ENCODE data around the gene SMIM44. TPM values are rescaled to one million over a fixed set of nuclear protein-coding genes. Genes with fewer than 3 reads are reported as not detected.
"Not testable (repeated sequence)": the region's sequence is repeated elsewhere in the genome, so short reads cannot be mapped to it uniquely, and the experiment has no call there.

The SMIM44 gene
- total RNA-seq (2014; rRNA removed; shearing (Covaris generic)), result not detected in 2 replicates

- DNase-seq (ENCODE audit: low read depth), result no peak
Observed at GRCh38 chr19:3483226-3483628, at the start of gene SMIM44. Gene SMIM44, minus strand, starts transcription at chr19:3483441. Its CDS starts 38 bp downstream, at chr19:3483403.

DNA sequence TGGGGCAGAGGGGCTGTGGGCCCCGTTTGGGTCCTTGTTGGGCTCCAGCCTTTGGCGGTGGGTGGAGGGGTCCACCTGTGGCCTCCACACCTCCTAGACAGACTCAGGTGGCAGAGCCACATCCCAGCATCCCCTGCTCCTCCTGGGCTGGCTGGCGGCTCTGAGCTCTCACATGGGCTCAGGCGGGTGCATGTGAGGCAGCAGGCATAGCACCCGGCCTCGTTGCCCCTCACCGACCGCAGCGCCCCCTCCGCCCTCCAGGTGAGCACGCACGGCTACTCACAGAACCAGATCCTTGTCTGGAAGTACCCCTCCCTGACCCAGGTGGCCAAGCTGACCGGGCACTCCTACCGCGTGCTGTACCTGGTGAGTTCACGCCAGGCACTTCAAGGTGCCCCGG, 49.8 kb upstream of the SMIM44 start:
- no peak for DNase-seq (ENCODE audit: low read depth)

- no peak for DNase-seq (ENCODE audit: low read depth)
Observed at GRCh38 chr19:3532154-3532786, 49.0 kb upstream of the SMIM44 start.

DNA sequence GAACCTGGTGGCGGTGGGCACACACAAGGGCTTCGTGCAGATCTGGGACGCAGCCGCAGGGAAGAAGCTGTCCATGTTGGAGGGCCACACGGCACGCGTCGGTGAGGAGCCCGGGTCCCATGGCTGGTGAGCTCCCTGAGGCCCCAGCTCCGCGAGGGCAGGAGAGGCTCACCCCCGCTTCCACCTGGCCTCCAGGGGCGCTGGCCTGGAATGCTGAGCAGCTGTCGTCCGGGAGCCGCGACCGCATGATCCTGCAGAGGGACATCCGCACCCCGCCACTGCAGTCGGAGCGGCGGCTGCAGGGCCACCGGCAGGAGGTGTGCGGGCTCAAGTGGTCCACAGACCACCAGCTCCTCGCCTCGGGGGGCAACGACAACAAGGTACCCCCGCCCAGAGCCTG, 48.5 kb upstream of the SMIM44 start:
- DNase-seq (ENCODE audit: low read depth), result no peak

GRCh38 chr19:3530389-3530788, 47.1 kb upstream of the SMIM44 start:
- no peak for DNase-seq (ENCODE audit: low read depth)

DNA sequence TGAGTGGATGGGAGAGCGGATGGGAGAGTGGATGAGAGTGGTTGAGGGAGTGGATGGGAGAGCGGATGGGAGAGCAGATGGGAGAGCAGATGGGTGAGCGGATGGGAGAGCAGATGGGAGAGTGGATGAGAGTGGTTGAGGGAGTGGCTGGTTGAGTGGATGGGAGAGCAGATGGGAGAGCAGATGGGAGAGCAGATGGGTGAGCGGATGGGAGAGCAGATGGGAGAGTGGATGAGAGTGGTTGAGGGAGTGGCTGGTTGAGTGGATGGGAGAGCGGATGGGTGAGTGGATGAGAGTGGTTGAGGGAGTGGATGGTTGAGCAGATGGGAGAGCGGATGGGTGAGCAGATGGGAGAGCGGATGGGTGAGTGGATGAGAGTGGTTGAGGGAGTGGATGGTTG, 46.1 kb upstream of the SMIM44 start:
- not testable (repeated sequence) for DNase-seq (ENCODE audit: low read depth)

GRCh38 chr19:3528539-3529211, 45.4 kb upstream of the SMIM44 start:
- no peak for DNase-seq (ENCODE audit: low read depth)

GRCh38 chr19:3528080-3528479, 44.8 kb upstream of the SMIM44 start:
- DNase-seq (ENCODE audit: low read depth), result no peak

GRCh38 chr19:3527238-3527910, 44.1 kb upstream of the SMIM44 start:
- no peak for DNase-seq (ENCODE audit: low read depth)

GRCh38 chr19:3526507-3527237, 43.4 kb upstream of the SMIM44 start:
- DNase-seq (ENCODE audit: low read depth), result no peak

GRCh38 chr19:3524904-3525451, 41.7 kb upstream of the SMIM44 start:
- DNase-seq (ENCODE audit: low read depth), result no peak

GRCh38 chr19:3524078-3524842, 41.0 kb upstream of the SMIM44 start:
- DNase-seq (ENCODE audit: low read depth), result no peak

- DNase-seq (ENCODE audit: low read depth), result no peak
Observed at GRCh38 chr19:3523361-3524077, 40.3 kb upstream of the SMIM44 start.

- no peak for DNase-seq (ENCODE audit: low read depth)
Observed at GRCh38 chr19:3522421-3523360, 39.5 kb upstream of the SMIM44 start.

DNA sequence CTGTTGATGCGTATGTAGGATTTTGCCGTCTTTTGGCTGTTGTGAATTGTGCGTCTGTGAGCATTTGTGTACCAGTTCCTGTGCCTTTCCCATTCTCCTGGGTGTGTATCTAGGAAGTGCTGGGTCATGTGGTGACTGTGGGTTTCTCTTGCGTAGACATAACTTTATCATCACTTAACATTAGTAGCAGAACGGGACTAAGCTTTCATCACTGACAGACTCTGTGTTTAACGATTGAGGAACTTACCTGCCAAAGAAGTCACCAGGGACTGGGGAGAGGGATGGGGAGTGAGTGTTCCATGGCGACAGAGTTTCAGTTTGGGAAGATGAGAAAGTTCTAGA, 37.8 kb upstream of the SMIM44 start:
- no peak for DNase-seq (ENCODE audit: low read depth)

- no peak for DNase-seq (ENCODE audit: low read depth)
Observed at GRCh38 chr19:3520166-3521103, 37.2 kb upstream of the SMIM44 start.

DNA sequence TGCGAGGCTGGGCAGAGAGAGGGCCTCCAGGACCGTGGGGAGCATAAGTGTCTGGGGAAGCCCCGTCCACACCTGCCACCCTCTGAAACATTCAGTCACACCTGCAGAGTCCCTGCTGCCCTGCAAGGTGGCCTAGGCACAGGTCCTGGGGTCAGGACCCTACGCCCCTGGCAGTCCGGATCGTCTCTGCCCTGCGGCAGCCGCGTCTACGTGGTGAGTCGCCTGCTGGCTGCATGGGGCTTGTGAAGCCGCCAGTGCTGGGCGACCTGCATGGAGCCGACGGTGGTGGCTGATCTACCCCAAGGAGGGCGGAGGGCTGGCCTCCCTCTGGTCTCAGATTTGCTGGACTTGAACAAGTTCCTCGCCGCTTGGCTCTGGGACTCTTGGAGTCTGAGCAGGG, 35.9 kb upstream of the SMIM44 start:
- no peak for DNase-seq (ENCODE audit: low read depth)

- DNase-seq (ENCODE audit: low read depth), result no peak
Observed at GRCh38 chr19:3518659-3519058, 35.4 kb upstream of the SMIM44 start.

Measured in RPMI7951 (cell line).